Measurements from ENCODE around the gene SLC13A4.

DNA sequence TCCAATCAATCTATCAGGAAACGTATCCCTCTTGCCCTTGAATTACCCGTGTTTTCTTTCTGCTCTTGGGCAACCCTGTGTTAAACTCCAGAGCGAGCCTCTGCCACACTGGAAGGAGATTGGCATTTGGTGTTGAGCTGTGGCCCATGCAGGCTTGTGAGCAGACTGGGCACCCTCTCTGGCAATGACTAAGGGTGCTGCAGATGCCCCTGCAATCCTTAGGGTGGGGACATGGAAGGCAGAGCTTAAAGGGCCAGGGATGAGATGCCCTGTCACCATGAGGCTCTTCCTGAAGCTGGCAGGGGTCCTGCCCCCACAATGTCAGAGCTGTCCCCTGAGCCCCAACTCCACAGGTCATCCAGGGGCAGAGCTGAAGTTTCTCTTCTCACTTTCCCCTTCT is 40.1 kb upstream of the SLC13A4 start:
- TF ChIP-seq, protein P1, sequence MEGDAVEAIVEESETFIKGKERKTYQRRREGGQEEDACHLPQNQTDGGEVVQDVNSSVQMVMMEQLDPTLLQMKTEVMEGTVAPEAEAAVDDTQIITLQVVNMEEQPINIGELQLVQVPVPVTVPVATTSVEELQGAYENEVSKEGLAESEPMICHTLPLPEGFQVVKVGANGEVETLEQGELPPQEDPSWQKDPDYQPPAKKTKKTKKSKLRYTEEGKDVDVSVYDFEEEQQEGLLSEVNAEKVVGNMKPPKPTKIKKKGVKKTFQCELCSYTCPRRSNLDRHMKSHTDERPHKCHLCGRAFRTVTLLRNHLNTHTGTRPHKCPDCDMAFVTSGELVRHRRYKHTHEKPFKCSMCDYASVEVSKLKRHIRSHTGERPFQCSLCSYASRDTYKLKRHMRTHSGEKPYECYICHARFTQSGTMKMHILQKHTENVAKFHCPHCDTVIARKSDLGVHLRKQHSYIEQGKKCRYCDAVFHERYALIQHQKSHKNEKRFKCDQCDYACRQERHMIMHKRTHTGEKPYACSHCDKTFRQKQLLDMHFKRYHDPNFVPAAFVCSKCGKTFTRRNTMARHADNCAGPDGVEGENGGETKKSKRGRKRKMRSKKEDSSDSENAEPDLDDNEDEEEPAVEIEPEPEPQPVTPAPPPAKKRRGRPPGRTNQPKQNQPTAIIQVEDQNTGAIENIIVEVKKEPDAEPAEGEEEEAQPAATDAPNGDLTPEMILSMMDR (IDR thresholded peaks at IDR 0.05; ENCODE audit: poor library complexity) = no peak
- no peak for TF ChIP-seq EZH2 (IDR thresholded peaks at IDR 0.05; ENCODE audit: borderline replicate concordance)
- no peak for TF ChIP-seq EZH2phosphoT487 (IDR thresholded peaks at IDR 0.05; ENCODE audit: low read depth, severe bottlenecking, unreplicated experiment)
